Measurements from ENCODE around the gene TSC22D3. TPM values are rescaled to one million over a fixed set of nuclear protein-coding genes. Genes with fewer than 3 reads are reported as not detected.
A peak's percentile ranks its signal among the peaks of the same experiment; 100 is the strongest.

TSC22D3 gene
- total RNA-seq, 1 donor: 13.3 TPM

GRCh38 chrX:107684956-107685385, 90.6 kb downstream of the TSC22D3 start:
- peak; percentile 48 for DNase-seq (ENCODE audit: low read depth)
- H3K4me3 ChIP-seq (ENCODE audit: low read depth, low read length): no peak overlapping the region
- TF ChIP-seq CTCF (IDR thresholded peaks at IDR 0.05; ENCODE audit: insufficient read depth, low read length): no peak

- TF ChIP-seq CTCF (IDR thresholded peaks at IDR 0.05; ENCODE audit: insufficient read depth, low read length): no peak
- H3K4me3 ChIP-seq (ENCODE audit: low read depth, low read length): no peak overlapping the region
- no peak for DNase-seq (ENCODE audit: low read depth)
Measured at GRCh38 chrX:107683931-107684330, 91.7 kb downstream of the TSC22D3 start.

GRCh38 chrX:107683124-107683895, 92.3 kb downstream of the TSC22D3 start:
- no peak for TF ChIP-seq CTCF (IDR thresholded peaks at IDR 0.05; ENCODE audit: insufficient read depth, low read length)
- DNase-seq (ENCODE audit: low read depth): peak; percentile 55
- no peak overlapping the region for H3K4me3 ChIP-seq (ENCODE audit: low read depth, low read length)

- no peak for TF ChIP-seq CTCF (IDR thresholded peaks at IDR 0.05; ENCODE audit: insufficient read depth, low read length)
- no peak overlapping the region for H3K4me3 ChIP-seq (ENCODE audit: low read depth, low read length)
- DNase-seq (ENCODE audit: low read depth): no peak
Measured at GRCh38 chrX:107682256-107682655, 93.3 kb downstream of the TSC22D3 start.

GRCh38 chrX:107678957-107679740, 96.4 kb downstream of the TSC22D3 start:
- no peak for TF ChIP-seq CTCF (IDR thresholded peaks at IDR 0.05; ENCODE audit: insufficient read depth, low read length)
- H3K4me3 ChIP-seq (ENCODE audit: low read depth, low read length): no peak overlapping the region
- peak; percentile 69 for DNase-seq (ENCODE audit: low read depth)

GRCh38 chrX:107677909-107678308, 97.7 kb downstream of the TSC22D3 start:
- no peak for TF ChIP-seq CTCF (IDR thresholded peaks at IDR 0.05; ENCODE audit: insufficient read depth, low read length)
- DNase-seq (ENCODE audit: low read depth): no peak
- H3K4me3 ChIP-seq (ENCODE audit: low read depth, low read length): no peak overlapping the region

Measured in fibroblast of the aortic adventitia (primary cell).